ENCODE results near the gene TMEM94. TPM values are rescaled to one million over a fixed set of nuclear protein-coding genes. Genes with fewer than 3 reads are reported as not detected.
A peak's percentile ranks its signal among the peaks of the same experiment; 100 is the strongest.

Gene TMEM94
- total RNA-seq, 1 donor from 2014 or later, result 86.4 TPM

- DNase-seq (ENCODE audit: low read depth), result no peak
- no peaks in the 10 kb centered on the region for H3K27me3 ChIP-seq (ENCODE audit: control insufficient read depth, insufficient read depth, low read length)
- no peak for TF ChIP-seq CTCF (IDR thresholded peaks at IDR 0.05; ENCODE audit: insufficient read depth, low read length, poor library complexity, severe bottlenecking)
- H3K4me3 ChIP-seq (ENCODE audit: low read depth, low read length), result peak overlapping the region; percentile 15
- H3K36me3 ChIP-seq (ENCODE audit: control insufficient read depth, insufficient read depth, low read length), result no peaks in the 10 kb centered on the region
Observed at GRCh38 chr17:75456039-75456416, 407 bp upstream of the TMEM94 start.

DNA sequence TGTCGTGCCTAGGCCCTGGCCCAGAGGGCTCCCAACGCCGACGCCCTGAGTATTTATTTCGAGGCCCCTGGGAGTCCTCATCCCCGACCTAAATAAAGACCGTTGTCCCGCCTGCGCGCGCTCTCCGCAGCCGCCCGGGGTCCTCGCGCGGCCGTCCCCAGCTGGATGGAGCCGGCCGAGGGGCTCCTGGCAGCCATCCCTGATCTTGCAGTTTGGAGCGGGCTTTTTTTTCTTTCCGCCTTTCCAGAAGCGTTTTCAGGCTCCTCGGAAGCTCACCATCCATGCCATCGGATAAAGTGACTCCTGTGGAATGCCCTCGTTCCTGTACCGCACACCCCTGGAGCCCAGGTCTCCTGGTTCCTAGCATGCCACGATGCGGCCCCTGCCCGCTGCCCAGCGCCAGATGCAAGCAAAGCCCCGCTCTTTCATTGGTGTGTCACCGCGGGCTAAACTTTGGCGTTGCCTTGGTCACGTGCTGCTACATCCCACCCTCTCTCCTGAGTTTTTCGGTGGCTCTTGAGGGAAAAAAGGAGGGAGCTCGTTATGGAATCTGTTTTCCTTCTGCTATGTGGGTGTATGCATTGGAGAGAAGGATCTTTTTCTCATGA, 716 bp downstream of the TMEM94 start:
- no peak for TF ChIP-seq CTCF (IDR thresholded peaks at IDR 0.05; ENCODE audit: insufficient read depth, low read length, poor library complexity, severe bottlenecking)
- Histone ChIP-seq H3K36me3 (ENCODE audit: control insufficient read depth, insufficient read depth, low read length) (no peaks in the 10 kb centered on the region), H3K4me3 (ENCODE audit: low read depth, low read length) (peak overlapping the region; percentile 76), H3K27me3 (ENCODE audit: control insufficient read depth, insufficient read depth, low read length) (no peaks in the 10 kb centered on the region)
- DNase-seq (ENCODE audit: low read depth), result no peak

DNA sequence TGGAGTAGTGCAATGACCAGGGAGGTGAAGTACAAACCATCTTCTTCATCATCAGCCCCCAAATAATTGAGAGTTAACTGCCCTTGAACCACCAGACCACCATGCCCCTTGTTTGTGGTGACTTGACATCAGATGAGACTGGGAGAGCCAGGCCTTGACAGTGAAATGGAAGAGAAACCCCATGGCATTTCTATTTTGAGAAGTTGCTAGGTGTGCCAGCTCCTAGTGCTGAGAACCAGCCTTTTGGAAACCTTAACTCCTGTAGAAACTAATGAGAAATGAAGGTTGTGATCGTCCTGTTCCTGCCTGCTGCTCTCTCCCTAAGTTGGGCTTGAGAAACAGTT, 2.8 kb downstream of the TMEM94 start:
- H3K4me3 ChIP-seq (ENCODE audit: low read depth, low read length), result no peak overlapping the region
- H3K36me3 ChIP-seq (ENCODE audit: control insufficient read depth, insufficient read depth, low read length), result no peaks in the 10 kb centered on the region
- DNase-seq (ENCODE audit: low read depth), result no peak
- H3K27me3 ChIP-seq (ENCODE audit: control insufficient read depth, insufficient read depth, low read length), result no peaks in the 10 kb centered on the region
- no peak for TF ChIP-seq CTCF (IDR thresholded peaks at IDR 0.05; ENCODE audit: insufficient read depth, low read length, poor library complexity, severe bottlenecking)

GRCh38 chr17:75459590-75460267, 3.3 kb downstream of the TMEM94 start:
- Histone ChIP-seq H3K27me3 (ENCODE audit: control insufficient read depth, insufficient read depth, low read length) (no peaks in the 10 kb centered on the region), H3K36me3 (ENCODE audit: control insufficient read depth, insufficient read depth, low read length) (no peaks in the 10 kb centered on the region), H3K4me3 (ENCODE audit: low read depth, low read length) (no peak overlapping the region)
- no peak for TF ChIP-seq CTCF (IDR thresholded peaks at IDR 0.05; ENCODE audit: insufficient read depth, low read length, poor library complexity, severe bottlenecking)
- DNase-seq (ENCODE audit: low read depth), result no peak

- no peak overlapping the region for H3K4me3 ChIP-seq (ENCODE audit: low read depth, low read length)
Observed at GRCh38 chr17:75460295-75460694, 3.9 kb downstream of the TMEM94 start.

More at GRCh38 chr17:75460295-75460694, 3.9 kb downstream of the TMEM94 start:
- no peak for TF ChIP-seq CTCF (IDR thresholded peaks at IDR 0.05; ENCODE audit: insufficient read depth, low read length, poor library complexity, severe bottlenecking)
- Histone ChIP-seq H3K36me3 (ENCODE audit: control insufficient read depth, insufficient read depth, low read length) (no peaks in the 10 kb centered on the region), H3K27me3 (ENCODE audit: control insufficient read depth, insufficient read depth, low read length) (no peaks in the 10 kb centered on the region)
- DNase-seq (ENCODE audit: low read depth), result no peak

Data from kidney epithelial cell (primary cell).